Thyroid gland (tissue), 4 donors: ENCODE results near the gene APBA1.

ENCODE experiments used
- POLR2A ChIP-seq, 2 donors: fragments of 450-650 bp; IDR thresholded peaks; one replicate each; pipeline ENCODE4 v1.6.1; 2017; ENCODE audit warnings: antibody characterized with exemption in 2 of 2, mild to moderate bottlenecking in 2 of 2, moderate library complexity in 1 of 2
- TF ChIP-seq, protein P1 (sequence below), 6 experiments: fragments of 200-600 bp in 3 of 6; fragments of 450-650 bp in 3 of 6; sonication (generic) in 3 of 6; IDR thresholded peaks; one replicate each; pipeline ENCODE4 v1.5.1; 2016 to 2019; ENCODE audit warnings: antibody characterized with exemption in 6 of 6, mild to moderate bottlenecking in 2 of 6, inconsistent platforms in 1 of 6, moderate library complexity in 1 of 6

- no peak for TF ChIP-seq POLR2A (IDR thresholded peaks at IDR 0.05)
- TF ChIP-seq, protein P1, sequence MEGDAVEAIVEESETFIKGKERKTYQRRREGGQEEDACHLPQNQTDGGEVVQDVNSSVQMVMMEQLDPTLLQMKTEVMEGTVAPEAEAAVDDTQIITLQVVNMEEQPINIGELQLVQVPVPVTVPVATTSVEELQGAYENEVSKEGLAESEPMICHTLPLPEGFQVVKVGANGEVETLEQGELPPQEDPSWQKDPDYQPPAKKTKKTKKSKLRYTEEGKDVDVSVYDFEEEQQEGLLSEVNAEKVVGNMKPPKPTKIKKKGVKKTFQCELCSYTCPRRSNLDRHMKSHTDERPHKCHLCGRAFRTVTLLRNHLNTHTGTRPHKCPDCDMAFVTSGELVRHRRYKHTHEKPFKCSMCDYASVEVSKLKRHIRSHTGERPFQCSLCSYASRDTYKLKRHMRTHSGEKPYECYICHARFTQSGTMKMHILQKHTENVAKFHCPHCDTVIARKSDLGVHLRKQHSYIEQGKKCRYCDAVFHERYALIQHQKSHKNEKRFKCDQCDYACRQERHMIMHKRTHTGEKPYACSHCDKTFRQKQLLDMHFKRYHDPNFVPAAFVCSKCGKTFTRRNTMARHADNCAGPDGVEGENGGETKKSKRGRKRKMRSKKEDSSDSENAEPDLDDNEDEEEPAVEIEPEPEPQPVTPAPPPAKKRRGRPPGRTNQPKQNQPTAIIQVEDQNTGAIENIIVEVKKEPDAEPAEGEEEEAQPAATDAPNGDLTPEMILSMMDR (IDR thresholded peaks at IDR 0.05), result no peak
These were observed 34.9 kb downstream of the APBA1 start for GRCh38 chr9:69637193-69637816.
